GM12891 (cell line): ENCODE measurements around the gene SLC22A5.
A peak's percentile ranks its signal among the peaks of the same experiment; 100 is the strongest.

Source experiments
- DNase-seq: peaks from one replicate; pipeline ENCODE4 v3.0.0; 2011; ENCODE audit warnings: low spot score; ENCODE audit not compliant: insufficient read length
- FAIRE-seq: peaks from 2 replicates; lab custom pipeline; 2011; peaks lifted over from hg19 to GRCh38; lab: Jason Lieb, UNC
- PAX5 ChIP-seq: IDR thresholded peaks from 2 replicates; pipeline ENCODE4 v1.6.1; 2011; ENCODE audit warnings: low read length, moderate library complexity, mild to moderate bottlenecking; ENCODE audit not compliant: insufficient read depth, severe bottlenecking
- POLR2A ChIP-seq: IDR thresholded peaks from 2 replicates; pipeline ENCODE4 v1.6.1; 2011; ENCODE audit warnings: low read depth, low read length, control low read depth
- POLR2AphosphoS5 ChIP-seq: IDR thresholded peaks from 2 replicates; pipeline ENCODE4 v1.6.1; 2011; ENCODE audit warnings: low read depth, low read length, control low read depth
- POU2F2 ChIP-seq: IDR thresholded peaks from 2 replicates; pipeline ENCODE4 v1.6.1; 2011; ENCODE audit warnings: low read depth, mild to moderate bottlenecking, control low read depth, low read length, moderate library complexity
- SPI1 ChIP-seq: IDR thresholded peaks from 2 replicates; pipeline ENCODE4 v1.6.1; 2011; ENCODE audit warnings: low read depth, low read length, control low read depth
- TAF1 ChIP-seq: IDR thresholded peaks from 2 replicates; pipeline ENCODE4 v1.6.1; 2011; ENCODE audit warnings: low read depth, low read length, control low read depth

SLC22A5 gene

GRCh38 chr5:132385326-132386105 lies 16.0 kb downstream of the SLC22A5 start:
- DNase-seq (no peak), FAIRE-seq (peak; percentile 91)
- TF ChIP-seq POLR2AphosphoS5, result no peak
- TF ChIP-seq TAF1, result no peak
- no peak for TF ChIP-seq POLR2A
- no peak for TF ChIP-seq SPI1
- TF ChIP-seq PAX5, result no peak
- TF ChIP-seq POU2F2, result no peak

DNA sequence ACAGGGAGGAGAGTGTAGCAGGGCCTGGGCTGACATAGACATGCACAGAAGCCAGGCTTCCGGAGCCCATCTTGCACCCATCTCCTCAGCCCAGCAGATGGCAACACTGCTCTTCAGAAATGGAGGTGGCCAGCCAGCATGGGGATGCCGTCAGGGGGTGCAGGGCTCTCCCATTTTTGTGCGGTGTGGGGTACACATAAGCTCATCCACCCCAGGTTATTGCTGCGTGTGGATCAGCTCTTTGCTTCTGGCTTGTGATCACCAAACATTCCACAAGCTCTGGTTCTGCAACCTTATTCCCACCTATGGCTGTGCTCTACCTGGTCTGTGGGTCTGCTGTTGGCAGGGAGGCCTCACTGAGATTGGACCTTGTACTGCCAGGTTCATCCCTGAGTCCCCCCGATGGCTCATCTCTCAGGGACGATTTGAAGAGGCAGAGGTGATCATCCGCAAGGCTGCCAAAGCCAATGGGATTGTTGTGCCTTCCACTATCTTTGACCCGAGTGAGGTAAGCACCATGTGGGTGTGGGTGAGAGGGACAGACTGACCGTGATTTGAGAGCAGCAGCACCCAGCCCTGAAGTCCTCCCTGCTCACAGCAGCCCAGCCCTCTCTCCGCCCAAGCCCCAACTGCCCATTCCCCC lies 17.3 kb downstream of the SLC22A5 start:
- no peak for TF ChIP-seq TAF1
- no peak for TF ChIP-seq PAX5
- TF ChIP-seq SPI1, result no peak
- TF ChIP-seq POLR2A, result no peak
- TF ChIP-seq POLR2AphosphoS5, result no peak
- TF ChIP-seq POU2F2, result no peak
- DNase-seq (peak; percentile 53), FAIRE-seq (peak; percentile 85)

DNA sequence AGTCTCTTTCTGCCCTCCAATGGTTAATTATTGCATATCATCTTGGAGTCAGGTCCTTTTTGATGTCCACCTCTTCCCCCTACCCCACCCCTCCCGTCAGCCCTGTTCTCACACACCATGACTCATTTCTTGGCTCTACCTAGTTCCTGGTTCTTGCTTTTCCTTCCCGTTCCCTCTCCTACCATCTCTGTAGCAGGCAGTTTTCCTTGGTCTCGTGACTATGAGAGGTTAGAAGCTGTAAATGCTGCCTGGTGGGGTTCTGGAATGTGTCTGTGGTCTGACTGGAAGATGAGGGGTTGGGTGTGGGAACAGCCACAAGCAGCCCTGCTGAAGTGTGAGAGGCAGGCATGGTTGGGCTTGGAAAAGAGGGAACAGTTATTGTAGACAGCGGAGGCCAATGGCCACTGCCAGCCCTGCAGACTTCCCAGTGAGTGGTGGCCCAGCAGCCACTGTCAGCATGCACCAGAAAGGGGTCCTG lies 18.2 kb downstream of the SLC22A5 start:
- FAIRE-seq (peak; percentile 59), DNase-seq (no peak)
- TF ChIP-seq SPI1, result no peak
- no peak for TF ChIP-seq POLR2A
- no peak for TF ChIP-seq TAF1
- TF ChIP-seq PAX5, result no peak
- TF ChIP-seq POLR2AphosphoS5, result no peak
- no peak for TF ChIP-seq POU2F2

- TF ChIP-seq POU2F2, result no peak
- no peak for TF ChIP-seq SPI1
- TF ChIP-seq PAX5, result no peak
- no peak for TF ChIP-seq TAF1
- TF ChIP-seq POLR2AphosphoS5, result no peak
- no peak for TF ChIP-seq POLR2A
- DNase-seq (no peak), FAIRE-seq (no peak)
Measured at GRCh38 chr5:132388244-132389050, 18.9 kb downstream of the SLC22A5 start.

DNA sequence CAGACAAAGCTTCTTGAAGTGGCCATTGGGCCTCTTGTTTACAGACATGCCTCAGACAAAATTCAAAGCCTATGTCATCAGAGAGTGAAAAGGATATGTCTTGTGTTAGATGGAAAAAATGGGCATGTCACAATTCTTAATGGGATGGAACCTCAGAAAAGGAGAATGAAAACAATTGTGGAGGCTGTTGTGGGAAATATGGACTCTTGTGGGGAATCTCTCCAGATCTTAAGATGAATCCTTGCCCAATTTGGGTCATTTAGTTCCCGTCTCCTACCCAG lies 19.5 kb downstream of the SLC22A5 start:
- DNase-seq (no peak), FAIRE-seq (no peak)

GRCh38 chr5:132389585-132390286 lies 20.2 kb downstream of the SLC22A5 start:
- TF ChIP-seq POU2F2, result no peak
- TF ChIP-seq SPI1, result no peak
- TF ChIP-seq TAF1, result no peak
- TF ChIP-seq PAX5, result no peak
- no peak for TF ChIP-seq POLR2AphosphoS5
- TF ChIP-seq POLR2A, result no peak
- DNase-seq (no peak), FAIRE-seq (no peak)

More for the DNA sequence above, 19.5 kb downstream of the SLC22A5 start:
- TF ChIP-seq POLR2A (no peak), PAX5 (no peak), TAF1 (no peak), POU2F2 (no peak), POLR2AphosphoS5 (no peak), SPI1 (no peak)

DNA sequence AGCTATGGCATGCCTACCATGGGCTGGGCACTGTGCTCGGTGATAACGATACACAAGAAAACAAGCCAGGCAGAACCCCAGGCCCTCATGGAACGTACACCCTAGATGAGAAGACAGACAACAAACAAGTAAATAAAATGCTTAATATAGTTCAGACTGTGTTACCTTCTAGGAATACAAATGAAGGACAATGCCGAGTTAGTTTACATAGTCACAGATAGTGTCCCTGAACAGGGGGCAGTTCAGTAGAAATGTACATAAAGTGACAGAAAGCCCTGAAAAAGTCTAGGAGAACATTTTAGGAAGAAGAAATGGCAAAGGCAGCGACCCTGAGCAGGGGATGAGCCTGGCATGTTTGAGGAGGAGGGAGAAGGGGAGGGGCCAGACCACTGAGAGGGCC lies 21.7 kb downstream of the SLC22A5 start:
- no peak for DNase-seq
- TF ChIP-seq PAX5 (no peak), POLR2A (no peak), TAF1 (no peak), SPI1 (no peak), POU2F2 (no peak), POLR2AphosphoS5 (no peak)
- FAIRE-seq, result no peak

DNA sequence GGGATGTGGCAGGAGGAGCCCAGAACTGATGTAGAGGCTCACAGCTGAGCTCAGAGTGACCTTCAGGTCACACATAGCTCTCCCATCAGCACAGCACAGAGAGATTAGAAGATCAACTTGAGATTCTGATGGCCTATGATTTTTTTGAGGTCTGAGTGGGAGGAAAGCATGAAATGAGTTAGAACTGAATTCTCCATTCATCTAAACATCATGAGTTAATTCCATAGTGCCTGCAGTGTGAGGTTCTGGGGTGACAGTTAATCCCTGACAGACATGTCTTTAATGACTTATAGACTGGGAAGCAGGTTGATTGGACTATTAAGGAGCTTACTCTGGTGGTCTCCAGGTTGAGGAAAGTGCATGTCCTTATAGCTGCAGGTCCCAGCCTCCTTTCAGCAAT lies 22.4 kb downstream of the SLC22A5 start:
- no peak for DNase-seq
- TF ChIP-seq POU2F2 (no peak), PAX5 (no peak), POLR2A (no peak), POLR2AphosphoS5 (no peak), TAF1 (no peak), SPI1 (no peak)
- no peak for FAIRE-seq
